ENCODE measurements around the gene HSP90AA1.

HSP90AA1 gene

GRCh38 chr14:102090713-102091112 lies 3.9 kb upstream of the HSP90AA1 start:
- Histone ChIP-seq H3K4me3 (ENCODE audit: low read length) (no peak overlapping the region), H3K36me3 (replicated peaks; ENCODE audit: low read depth, low read length) (peaks cover 5% of the 10 kb centered on the region), H3K27me3 (ENCODE audit: low read depth, low read length) (no peaks in the 10 kb centered on the region), H4K20me1 (ENCODE audit: insufficient read depth, low read length) (no peaks in the 10 kb centered on the region), H3K4me2 (ENCODE audit: low read length) (no peak overlapping the region), H3K9me3 (ENCODE audit: insufficient read depth, low read length) (no peaks in the 10 kb centered on the region), H3K79me2 (ENCODE audit: low read length) (peaks cover 23% of the 10 kb centered on the region), H3K9ac (ENCODE audit: low read length) (no peak overlapping the region), H3K27ac (ENCODE audit: low read length) (no peak overlapping the region), H2AFZ (ENCODE audit: low read depth, low read length) (no peak overlapping the region), H3K4me1 (ENCODE audit: low read length) (peaks cover 20% of the 10 kb centered on the region)
- TF ChIP-seq, protein P1, sequence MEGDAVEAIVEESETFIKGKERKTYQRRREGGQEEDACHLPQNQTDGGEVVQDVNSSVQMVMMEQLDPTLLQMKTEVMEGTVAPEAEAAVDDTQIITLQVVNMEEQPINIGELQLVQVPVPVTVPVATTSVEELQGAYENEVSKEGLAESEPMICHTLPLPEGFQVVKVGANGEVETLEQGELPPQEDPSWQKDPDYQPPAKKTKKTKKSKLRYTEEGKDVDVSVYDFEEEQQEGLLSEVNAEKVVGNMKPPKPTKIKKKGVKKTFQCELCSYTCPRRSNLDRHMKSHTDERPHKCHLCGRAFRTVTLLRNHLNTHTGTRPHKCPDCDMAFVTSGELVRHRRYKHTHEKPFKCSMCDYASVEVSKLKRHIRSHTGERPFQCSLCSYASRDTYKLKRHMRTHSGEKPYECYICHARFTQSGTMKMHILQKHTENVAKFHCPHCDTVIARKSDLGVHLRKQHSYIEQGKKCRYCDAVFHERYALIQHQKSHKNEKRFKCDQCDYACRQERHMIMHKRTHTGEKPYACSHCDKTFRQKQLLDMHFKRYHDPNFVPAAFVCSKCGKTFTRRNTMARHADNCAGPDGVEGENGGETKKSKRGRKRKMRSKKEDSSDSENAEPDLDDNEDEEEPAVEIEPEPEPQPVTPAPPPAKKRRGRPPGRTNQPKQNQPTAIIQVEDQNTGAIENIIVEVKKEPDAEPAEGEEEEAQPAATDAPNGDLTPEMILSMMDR (IDR thresholded peaks at IDR 0.05; ENCODE audit: low read depth, low read length) = no peak
- TF ChIP-seq EZH2phosphoT487 (IDR thresholded peaks at IDR 0.05; ENCODE audit: low read depth) = no peak

- peaks cover 13% of the 10 kb centered on the region for H3K36me3 ChIP-seq (replicated peaks; ENCODE audit: low read depth, low read length)
- H3K4me2 ChIP-seq (ENCODE audit: low read length) = no peak overlapping the region
- H2AFZ ChIP-seq (ENCODE audit: low read depth, low read length) = no peak overlapping the region
- no peak overlapping the region for H3K9ac ChIP-seq (ENCODE audit: low read length)
- no peak overlapping the region for H3K4me3 ChIP-seq (ENCODE audit: low read length)
- H3K4me1 ChIP-seq (ENCODE audit: low read length) = peaks cover 21% of the 10 kb centered on the region
- no peaks in the 10 kb centered on the region for H3K9me3 ChIP-seq (ENCODE audit: insufficient read depth, low read length)
- no peak overlapping the region for H3K27ac ChIP-seq (ENCODE audit: low read length)
- H4K20me1 ChIP-seq (ENCODE audit: insufficient read depth, low read length) = 0 out of 2 replicates have a peak, but pooled peaks cover 3% of the 10 kb centered on the region
- peaks cover 33% of the 10 kb centered on the region for H3K79me2 ChIP-seq (ENCODE audit: low read length)
- no peaks in the 10 kb centered on the region for H3K27me3 ChIP-seq (ENCODE audit: low read depth, low read length)
- TF ChIP-seq, protein P1 (IDR thresholded peaks at IDR 0.05; ENCODE audit: low read depth, low read length) = no peak
- no peak for TF ChIP-seq EZH2phosphoT487 (IDR thresholded peaks at IDR 0.05; ENCODE audit: low read depth)
Observed at GRCh38 chr14:102089621-102090343, 2.9 kb upstream of the HSP90AA1 start.

GRCh38 chr14:102088012-102088792 lies 1.4 kb upstream of the HSP90AA1 start:
- H3K79me2 ChIP-seq (ENCODE audit: low read length) = peaks cover 47% of the 10 kb centered on the region
- 0 out of 2 replicates have a peak, but pooled peaks cover 3% of the 10 kb centered on the region for H4K20me1 ChIP-seq (ENCODE audit: insufficient read depth, low read length)
- peaks cover 21% of the 10 kb centered on the region for H3K4me1 ChIP-seq (ENCODE audit: low read length)
- peak overlapping the region; percentile 84 for H3K27ac ChIP-seq (ENCODE audit: low read length)
- peak overlapping the region; percentile 93 for H3K4me2 ChIP-seq (ENCODE audit: low read length)
- no peaks in the 10 kb centered on the region for H3K9me3 ChIP-seq (ENCODE audit: insufficient read depth, low read length)
- H2AFZ ChIP-seq (ENCODE audit: low read depth, low read length) = no peak overlapping the region
- peak overlapping the region; percentile 95 for H3K4me3 ChIP-seq (ENCODE audit: low read length)
- H3K27me3 ChIP-seq (ENCODE audit: low read depth, low read length) = no peaks in the 10 kb centered on the region
- H3K9ac ChIP-seq (ENCODE audit: low read length) = peak overlapping the region; percentile 98
- no peak for TF ChIP-seq EZH2phosphoT487 (IDR thresholded peaks at IDR 0.05; ENCODE audit: low read depth)
- TF ChIP-seq, protein P1 (IDR thresholded peaks at IDR 0.05; ENCODE audit: low read depth, low read length) = no peak
- peaks cover 29% of the 10 kb centered on the region for H3K36me3 ChIP-seq (replicated peaks; ENCODE audit: low read depth, low read length)

DNA sequence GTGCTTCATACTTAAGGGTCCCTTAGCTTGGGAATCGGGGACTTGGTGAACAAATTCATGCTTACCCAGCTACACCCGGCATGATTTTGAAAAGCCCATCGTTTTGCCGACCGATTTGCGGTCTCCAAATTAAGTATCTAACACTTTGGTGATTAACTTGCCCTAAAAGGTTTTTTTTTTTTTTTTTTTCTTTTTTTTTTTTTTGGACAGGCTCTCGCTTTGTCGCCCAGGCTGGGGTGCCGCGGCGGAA lies 843 bp upstream of the HSP90AA1 start:
- no peak for TF ChIP-seq EZH2phosphoT487 (IDR thresholded peaks at IDR 0.05; ENCODE audit: low read depth)
- TF ChIP-seq, protein P1 (IDR thresholded peaks at IDR 0.05; ENCODE audit: low read depth, low read length) = no peak
- H4K20me1 ChIP-seq (ENCODE audit: insufficient read depth, low read length) = 0 out of 2 replicates have a peak, but pooled peaks cover 3% of the 10 kb centered on the region
- H3K9me3 ChIP-seq (ENCODE audit: insufficient read depth, low read length) = no peaks in the 10 kb centered on the region
- H3K79me2 ChIP-seq (ENCODE audit: low read length) = peaks cover 53% of the 10 kb centered on the region
- H3K27me3 ChIP-seq (ENCODE audit: low read depth, low read length) = no peaks in the 10 kb centered on the region
- H3K4me1 ChIP-seq (ENCODE audit: low read length) = peaks cover 21% of the 10 kb centered on the region
- peak overlapping the region; percentile 98 for H3K9ac ChIP-seq (ENCODE audit: low read length)
- H3K27ac ChIP-seq (ENCODE audit: low read length) = peak overlapping the region; percentile 84
- peaks cover 33% of the 10 kb centered on the region for H3K36me3 ChIP-seq (replicated peaks; ENCODE audit: low read depth, low read length)
- H2AFZ ChIP-seq (ENCODE audit: low read depth, low read length) = 0 out of 2 replicates have a peak overlapping the region, but pooled peaks have one; percentile 68
- H3K4me2 ChIP-seq (ENCODE audit: low read length) = peak overlapping the region; percentile 93
- peak overlapping the region; percentile 95 for H3K4me3 ChIP-seq (ENCODE audit: low read length)
